ENCODE data around the gene NAPA. TPM values are rescaled to one million over a fixed set of nuclear protein-coding genes. Genes with fewer than 3 reads are reported as not detected.
A peak's percentile ranks its signal among the peaks of the same experiment; 100 is the strongest.

Gene NAPA
- total and polyA plus RNA-seq, 2 of the 13 experiments (the other 11 are each of a cell fraction or from before 2014, with no cell fraction given): 32.6 to 65.9 TPM

DNA sequence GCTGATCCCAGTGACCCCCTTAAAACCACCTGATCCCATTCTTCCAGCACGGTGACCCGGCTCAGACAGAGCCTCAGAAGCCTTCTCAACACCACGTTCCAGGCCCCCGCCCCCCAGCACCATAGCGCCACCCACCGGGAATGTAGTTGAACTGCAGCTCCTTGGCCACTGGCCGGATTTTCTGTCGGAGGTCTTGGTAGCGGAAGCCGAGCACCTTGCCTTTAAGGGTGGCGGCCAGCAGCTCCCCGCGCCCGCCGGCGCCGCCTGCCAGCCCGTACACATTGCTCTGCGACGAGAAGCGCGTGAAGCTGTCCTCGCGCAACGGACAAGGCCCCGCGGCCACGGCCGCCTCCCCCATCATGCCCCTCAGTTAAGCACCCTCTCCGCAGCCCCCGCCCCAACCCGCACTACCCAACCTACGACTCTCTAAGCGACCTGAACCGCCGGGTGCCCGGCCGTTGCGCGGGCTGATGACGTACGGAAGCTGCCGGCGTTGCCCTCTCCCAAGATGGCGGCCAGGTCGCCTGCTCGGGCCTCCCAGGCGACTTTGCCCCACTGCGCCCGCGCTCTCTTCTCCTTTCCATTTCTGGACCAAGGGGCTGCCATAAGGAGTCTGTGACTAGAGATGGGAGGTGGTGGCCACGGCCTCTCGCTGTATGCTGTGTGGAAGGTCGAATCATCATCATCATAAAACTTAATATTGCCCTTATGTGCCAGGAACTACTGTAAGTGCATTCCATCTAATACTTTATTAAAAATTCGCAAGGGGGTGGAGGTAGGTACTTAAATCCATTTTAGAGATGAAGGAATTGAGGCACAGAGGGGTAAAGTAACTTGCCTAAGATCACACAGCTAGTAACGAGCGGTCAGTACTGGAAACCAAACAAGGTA lies 30.8 kb downstream of the NAPA start, which contains the start of gene KPTN (continued):
- TF ChIP-seq ZBTB1 (CRISPR knock-in tag; IDR thresholded peaks at IDR 0.05; ENCODE audit: borderline replicate concordance) (no peak), ARNT2 (CRISPR knock-in tag; IDR thresholded peaks at IDR 0.05; ENCODE audit: low read depth) (peak; percentile 26; the same call in 1 of the 2 replicates), ZNF354B (CRISPR knock-in tag; IDR thresholded peaks at IDR 0.05) (no peak), DNMT3B (CRISPR knock-in tag; conservative IDR thresholded peaks at IDR 0.05) (no peak), NCOA5 (CRISPR knock-in tag; IDR thresholded peaks at IDR 0.05) (no peak), ETV6 (CRISPR knock-in tag; conservative IDR thresholded peaks at IDR 0.05) (no peak), ARNTL (CRISPR knock-in tag; IDR thresholded peaks at IDR 0.05) (0 out of 2 replicates have a peak, but pooled peaks have one; percentile 29), ZNF33A (CRISPR knock-in tag; IDR thresholded peaks at IDR 0.05; ENCODE audit: borderline replicate concordance) (peak; percentile 90; the same call in 1 of the 2 replicates), ZNF777 (CRISPR knock-in tag; IDR thresholded peaks at IDR 0.05) (no peak), JARID2 (CRISPR knock-in tag; IDR thresholded peaks at IDR 0.05; ENCODE audit: insufficient replicate concordance) (no peak), HCFC1 (IDR thresholded peaks at IDR 0.05; ENCODE audit: low read depth, low read length) (peak; percentile 92)
- TF ChIP-seq, protein P1, sequence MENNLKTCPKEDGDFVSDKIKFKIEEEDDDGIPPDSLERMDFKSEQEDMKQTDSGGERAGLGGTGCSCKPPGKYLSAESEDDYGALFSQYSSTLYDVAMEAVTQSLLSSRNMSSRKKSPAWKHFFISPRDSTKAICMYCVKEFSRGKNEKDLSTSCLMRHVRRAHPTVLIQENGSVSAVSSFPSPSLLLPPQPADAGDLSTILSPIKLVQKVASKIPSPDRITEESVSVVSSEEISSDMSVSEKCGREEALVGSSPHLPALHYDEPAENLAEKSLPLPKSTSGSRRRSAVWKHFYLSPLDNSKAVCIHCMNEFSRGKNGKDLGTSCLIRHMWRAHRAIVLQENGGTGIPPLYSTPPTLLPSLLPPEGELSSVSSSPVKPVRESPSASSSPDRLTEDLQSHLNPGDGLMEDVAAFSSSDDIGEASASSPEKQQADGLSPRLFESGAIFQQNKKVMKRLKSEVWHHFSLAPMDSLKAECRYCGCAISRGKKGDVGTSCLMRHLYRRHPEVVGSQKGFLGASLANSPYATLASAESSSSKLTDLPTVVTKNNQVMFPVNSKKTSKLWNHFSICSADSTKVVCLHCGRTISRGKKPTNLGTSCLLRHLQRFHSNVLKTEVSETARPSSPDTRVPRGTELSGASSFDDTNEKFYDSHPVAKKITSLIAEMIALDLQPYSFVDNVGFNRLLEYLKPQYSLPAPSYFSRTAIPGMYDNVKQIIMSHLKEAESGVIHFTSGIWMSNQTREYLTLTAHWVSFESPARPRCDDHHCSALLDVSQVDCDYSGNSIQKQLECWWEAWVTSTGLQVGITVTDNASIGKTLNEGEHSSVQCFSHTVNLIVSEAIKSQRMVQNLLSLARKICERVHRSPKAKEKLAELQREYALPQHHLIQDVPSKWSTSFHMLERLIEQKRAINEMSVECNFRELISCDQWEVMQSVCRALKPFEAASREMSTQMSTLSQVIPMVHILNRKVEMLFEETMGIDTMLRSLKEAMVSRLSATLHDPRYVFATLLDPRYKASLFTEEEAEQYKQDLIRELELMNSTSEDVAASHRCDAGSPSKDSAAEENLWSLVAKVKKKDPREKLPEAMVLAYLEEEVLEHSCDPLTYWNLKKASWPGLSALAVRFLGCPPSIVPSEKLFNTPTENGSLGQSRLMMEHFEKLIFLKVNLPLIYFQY (CRISPR knock-in tag; IDR thresholded peaks at IDR 0.05; ENCODE audit: borderline replicate concordance): no peak
- TF ChIP-seq, protein P2, sequence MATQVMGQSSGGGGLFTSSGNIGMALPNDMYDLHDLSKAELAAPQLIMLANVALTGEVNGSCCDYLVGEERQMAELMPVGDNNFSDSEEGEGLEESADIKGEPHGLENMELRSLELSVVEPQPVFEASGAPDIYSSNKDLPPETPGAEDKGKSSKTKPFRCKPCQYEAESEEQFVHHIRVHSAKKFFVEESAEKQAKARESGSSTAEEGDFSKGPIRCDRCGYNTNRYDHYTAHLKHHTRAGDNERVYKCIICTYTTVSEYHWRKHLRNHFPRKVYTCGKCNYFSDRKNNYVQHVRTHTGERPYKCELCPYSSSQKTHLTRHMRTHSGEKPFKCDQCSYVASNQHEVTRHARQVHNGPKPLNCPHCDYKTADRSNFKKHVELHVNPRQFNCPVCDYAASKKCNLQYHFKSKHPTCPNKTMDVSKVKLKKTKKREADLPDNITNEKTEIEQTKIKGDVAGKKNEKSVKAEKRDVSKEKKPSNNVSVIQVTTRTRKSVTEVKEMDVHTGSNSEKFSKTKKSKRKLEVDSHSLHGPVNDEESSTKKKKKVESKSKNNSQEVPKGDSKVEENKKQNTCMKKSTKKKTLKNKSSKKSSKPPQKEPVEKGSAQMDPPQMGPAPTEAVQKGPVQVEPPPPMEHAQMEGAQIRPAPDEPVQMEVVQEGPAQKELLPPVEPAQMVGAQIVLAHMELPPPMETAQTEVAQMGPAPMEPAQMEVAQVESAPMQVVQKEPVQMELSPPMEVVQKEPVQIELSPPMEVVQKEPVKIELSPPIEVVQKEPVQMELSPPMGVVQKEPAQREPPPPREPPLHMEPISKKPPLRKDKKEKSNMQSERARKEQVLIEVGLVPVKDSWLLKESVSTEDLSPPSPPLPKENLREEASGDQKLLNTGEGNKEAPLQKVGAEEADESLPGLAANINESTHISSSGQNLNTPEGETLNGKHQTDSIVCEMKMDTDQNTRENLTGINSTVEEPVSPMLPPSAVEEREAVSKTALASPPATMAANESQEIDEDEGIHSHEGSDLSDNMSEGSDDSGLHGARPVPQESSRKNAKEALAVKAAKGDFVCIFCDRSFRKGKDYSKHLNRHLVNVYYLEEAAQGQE (IDR thresholded peaks at IDR 0.05; ENCODE audit: borderline replicate concordance in 1 of 2, low read depth in 1 of 2, low read length in 2 of 2): peak in 1 of 2 experiments; percentile 50; a peak in 1 of 4 replicates
- TF ChIP-seq, protein P3, sequence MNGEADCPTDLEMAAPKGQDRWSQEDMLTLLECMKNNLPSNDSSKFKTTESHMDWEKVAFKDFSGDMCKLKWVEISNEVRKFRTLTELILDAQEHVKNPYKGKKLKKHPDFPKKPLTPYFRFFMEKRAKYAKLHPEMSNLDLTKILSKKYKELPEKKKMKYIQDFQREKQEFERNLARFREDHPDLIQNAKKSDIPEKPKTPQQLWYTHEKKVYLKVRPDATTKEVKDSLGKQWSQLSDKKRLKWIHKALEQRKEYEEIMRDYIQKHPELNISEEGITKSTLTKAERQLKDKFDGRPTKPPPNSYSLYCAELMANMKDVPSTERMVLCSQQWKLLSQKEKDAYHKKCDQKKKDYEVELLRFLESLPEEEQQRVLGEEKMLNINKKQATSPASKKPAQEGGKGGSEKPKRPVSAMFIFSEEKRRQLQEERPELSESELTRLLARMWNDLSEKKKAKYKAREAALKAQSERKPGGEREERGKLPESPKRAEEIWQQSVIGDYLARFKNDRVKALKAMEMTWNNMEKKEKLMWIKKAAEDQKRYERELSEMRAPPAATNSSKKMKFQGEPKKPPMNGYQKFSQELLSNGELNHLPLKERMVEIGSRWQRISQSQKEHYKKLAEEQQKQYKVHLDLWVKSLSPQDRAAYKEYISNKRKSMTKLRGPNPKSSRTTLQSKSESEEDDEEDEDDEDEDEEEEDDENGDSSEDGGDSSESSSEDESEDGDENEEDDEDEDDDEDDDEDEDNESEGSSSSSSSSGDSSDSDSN (CRISPR knock-in tag; IDR thresholded peaks at IDR 0.05): 0 out of 2 replicates have a peak, but pooled peaks have one; percentile 25
- TF ChIP-seq, protein P4, sequence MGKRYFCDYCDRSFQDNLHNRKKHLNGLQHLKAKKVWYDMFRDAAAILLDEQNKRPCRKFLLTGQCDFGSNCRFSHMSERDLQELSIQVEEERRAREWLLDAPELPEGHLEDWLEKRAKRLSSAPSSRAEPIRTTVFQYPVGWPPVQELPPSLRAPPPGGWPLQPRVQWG (CRISPR knock-in tag; IDR thresholded peaks at IDR 0.05; ENCODE audit: borderline replicate concordance, low read depth): no peak
- TF ChIP-seq, protein P5, sequence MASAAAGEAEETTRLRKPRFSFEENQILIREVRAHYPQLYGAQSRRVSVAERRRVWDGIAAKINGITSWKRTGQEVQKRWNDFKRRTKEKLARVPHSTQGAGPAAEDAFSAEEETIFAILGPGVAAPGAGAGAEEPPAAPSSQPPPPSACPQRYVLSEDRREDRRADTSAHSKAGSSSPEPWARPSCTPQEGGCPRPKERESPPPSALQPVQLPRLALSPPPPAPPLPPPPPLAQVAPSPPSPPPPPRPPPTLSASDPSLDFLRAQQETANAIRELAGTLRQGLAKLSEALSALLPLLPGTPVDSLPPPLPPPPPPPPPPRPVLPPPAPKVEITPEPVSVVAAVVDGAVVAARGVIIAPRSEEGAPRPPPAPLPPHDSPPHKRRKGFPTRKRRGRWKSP (CRISPR knock-in tag; IDR thresholded peaks at IDR 0.05): peak; percentile 62; the same call in 1 of the 2 replicates
